ENCODE measurements around the gene SCFD2.

DNA sequence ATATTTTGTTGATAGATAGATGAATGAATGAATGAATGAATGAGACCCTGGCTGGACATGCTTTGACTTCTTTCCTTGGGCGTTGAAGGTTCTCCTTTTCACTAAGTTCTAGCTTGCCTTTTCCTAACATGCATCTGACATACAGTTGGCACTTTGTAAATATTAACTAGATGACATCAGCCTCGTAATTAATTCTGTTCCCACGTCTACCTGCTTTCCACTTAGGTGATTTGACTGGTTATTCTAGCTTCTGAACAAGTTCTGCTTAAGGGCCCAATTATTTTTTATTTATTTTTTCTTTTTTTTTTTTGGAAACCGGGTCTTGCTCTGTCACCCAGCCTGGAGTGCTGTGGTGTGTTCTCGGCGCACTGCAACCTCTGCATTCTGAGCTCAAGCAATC is 517.6 kb downstream of the SCFD2 start:
- TF ChIP-seq GATA3 (IDR thresholded peaks at IDR 0.05; ENCODE audit: low read depth, low read length), result no peak
- TF ChIP-seq GATA2 (IDR thresholded peaks at IDR 0.05; ENCODE audit: low read depth, low read length), result no peak

Measured in SH-SY5Y (cell line).